AG04450 (cell line): Measurements from ENCODE around the gene CACNB4. TPM values are rescaled to one million over a fixed set of nuclear protein-coding genes. Genes with fewer than 3 reads are reported as not detected.

Experiments used
- CTCF ChIA-PET: fragments of 300-600, 350-600 bp; formaldehyde crosslinking; extraction: SDS; loops from one replicate; lab custom pipeline; 2022; ENCODE audit warnings: antibody characterized with exemption, inconsistent platforms; lab: Charles Lee
- POLR2A ChIA-PET: fragments of 350-600 bp; formaldehyde crosslinking; extraction: SDS; loops from one replicate; lab custom pipeline; 2021; ENCODE audit warnings: antibody characterized with exemption, inconsistent platforms; lab: Yijun Ruan, JAX
- DNase-seq: peaks from one replicate; pipeline ENCODE4 v3.0.0-alpha.2; 2011; ENCODE audit warnings: low read depth, low spot score
- H3K27ac ChIP-seq: one replicate; pipeline ENCODE4 v1.5.1; 2012; ENCODE audit warnings: low read depth, low read length, control low read depth
- H3K27me3 ChIP-seq: one replicate; pipeline ENCODE4 v1.6.0; 2012; ENCODE audit warnings: low read length; ENCODE audit not compliant: control insufficient read depth, insufficient read depth
- H3K4me3 ChIP-seq: 2 replicates; pipeline ENCODE4 v1.5.1; 2011; ENCODE audit warnings: mild to moderate bottlenecking, low read depth, low read length, control low read depth
- H3K9me3 ChIP-seq: 2 replicates; pipeline ENCODE4 v1.5.1; 2012; ENCODE audit warnings: low read length; ENCODE audit not compliant: control insufficient read depth, insufficient read depth
- CTCF ChIP-seq: IDR thresholded peaks from 2 replicates; pipeline ENCODE4 v1.5.1; 2011; ENCODE audit warnings: low read depth, low read length, control low read depth, inconsistent platforms
- polyA plus RNA-seq: library from polyadenylated mRNA; depleted of rRNA; stranded (reverse); fragments of >200 nt; gene quantifications from 2 replicates; pipeline ENCODE4 v1.2.3, GENCODE V29; 2011

Gene CACNB4
- polyA plus RNA-seq, 1 experiment = 0.22 TPM

- Histone ChIP-seq H3K27me3 (no peaks in the 10 kb centered on the region), H3K27ac (no peak overlapping the region), H3K9me3 (no peaks in the 10 kb centered on the region), H3K4me3 (no peak overlapping the region)
- no peak for TF ChIP-seq CTCF
- ChIA-PET POLR2A (no interaction called here), CTCF (interaction anchor here (1.0 to 2.2 kb wide), 3 partner anchors 10 to 209 kb away, joined by 3 to 11 read pairs (median 3); no protein-coding TSS in a partner anchor)
- DNase-seq = no peak
These were observed 282.0 kb downstream of the CACNB4 start for GRCh38 chr2:151816843-151817242.

GRCh38 chr2:151815821-151816489 is 282.9 kb downstream of the CACNB4 start:
- Histone ChIP-seq H3K9me3 (no peaks in the 10 kb centered on the region), H3K27me3 (no peaks in the 10 kb centered on the region), H3K27ac (no peak overlapping the region), H3K4me3 (no peak overlapping the region)
- POLR2A ChIA-PET = no interaction called here
- CTCF ChIA-PET = interaction anchor here (1.0 to 2.2 kb wide), 3 partner anchors 9 to 210 kb away, joined by 3 to 11 read pairs (median 3); no protein-coding TSS in a partner anchor
- TF ChIP-seq CTCF = no peak
- no peak for DNase-seq

- ChIA-PET POLR2A (no interaction called here), CTCF (interaction anchor here (1.0 kb wide), 1 partner anchor 8 kb away, joined by 3 read pairs; no protein-coding TSS in a partner anchor)
- no peak for TF ChIP-seq CTCF
- DNase-seq = no peak
- H3K4me3 ChIP-seq = no peak overlapping the region
- no peaks in the 10 kb centered on the region for H3K9me3 ChIP-seq
- H3K27ac ChIP-seq = no peak overlapping the region
- no peaks in the 10 kb centered on the region for H3K27me3 ChIP-seq
These were observed 288.4 kb downstream of the CACNB4 start for GRCh38 chr2:151810489-151810888.

GRCh38 chr2:151809073-151809383 is 289.8 kb downstream of the CACNB4 start:
- ChIA-PET CTCF (interaction anchor here (1.4 to 1.8 kb wide), 2 partner anchors 15 to 28 kb away, joined by 3 to 4 read pairs; no protein-coding TSS in a partner anchor), POLR2A (no interaction called here)
- no peak for TF ChIP-seq CTCF
- no peak overlapping the region for H3K27ac ChIP-seq
- H3K9me3 ChIP-seq = no peaks in the 10 kb centered on the region
- no peak overlapping the region for H3K4me3 ChIP-seq
- no peak for DNase-seq
- H3K27me3 ChIP-seq = no peaks in the 10 kb centered on the region

- Histone ChIP-seq H3K27ac (no peak overlapping the region), H3K4me3 (no peak overlapping the region), H3K27me3 (no peaks in the 10 kb centered on the region), H3K9me3 (no peaks in the 10 kb centered on the region)
- CTCF ChIA-PET = interaction anchor here (1.0 to 3.5 kb wide), 6 partner anchors 9 to 27 kb away, joined by 3 to 11 read pairs (median 4); no protein-coding TSS in a partner anchor
- POLR2A ChIA-PET = no interaction called here
- no peak for DNase-seq
- peak; percentile 53 for TF ChIP-seq CTCF
These were observed 290.4 kb downstream of the CACNB4 start for GRCh38 chr2:151808258-151809072.
